Endothelial cell of umbilical vein (primary cell): ENCODE measurements around the gene HS6ST2. TPM values are rescaled to one million over a fixed set of nuclear protein-coding genes. Genes with fewer than 3 reads are reported as not detected.

Source experiments
- BruUV-seq: library from RNA; stranded (reverse); fragments of 400-500 nt; replicated peaks from 2 replicates; lab custom pipeline; 2021; lab: Mats Ljungman, UMichigan
- CTCF ChIA-PET: fragments of 300-600, 350-600 bp; sonication (Branson Sonifier 250); formaldehyde crosslinking; loops from one replicate; lab custom pipeline; 2021; ENCODE audit warnings: antibody characterized with exemption, inconsistent platforms; lab: Charles Lee
- POLR2A ChIA-PET: fragments of 300-600, 350-600 bp; sonication (Branson Sonifier 250); formaldehyde crosslinking; loops from one replicate; lab custom pipeline; 2021; ENCODE audit warnings: antibody characterized with exemption, inconsistent platforms; lab: Charles Lee
- DNase-seq: peaks from one replicate; pipeline ENCODE4 v3.0.0-alpha.2; 2011; ENCODE audit warnings: low read depth, low spot score
- FAIRE-seq: peaks from 2 replicates; lab custom pipeline; 2011; peaks lifted over from hg19 to GRCh38; lab: Jason Lieb, UNC
- H2AFZ ChIP-seq: 2 replicates; pipeline ENCODE4 v1.6.0; 2012; ENCODE audit warnings: low read depth, low read length, control low read depth, inconsistent platforms
- H3K27ac ChIP-seq: 2 replicates; pipeline ENCODE4 v1.5.1; 2011; ENCODE audit warnings: low read depth, mild to moderate bottlenecking, control low read depth, low read length, moderate library complexity; ENCODE audit not compliant: insufficient read depth
- H3K27me3 ChIP-seq, 2 experiments: 2 replicates each; pipeline versions ENCODE4 v1.6.0 to v1.6.1; 2011; ENCODE audit warnings: low read length in 2 of 2, mixed read lengths in 1 of 2; ENCODE audit not compliant: control insufficient read depth in 2 of 2, insufficient read depth in 2 of 2
- H3K36me3 ChIP-seq, 2 experiments: 2 replicates in 1 of 2; 3 replicates in 1 of 2; pipeline ENCODE4 v1.5.1; 2011; ENCODE audit warnings: low read length in 2 of 2, mild to moderate bottlenecking in 1 of 2, moderate library complexity in 1 of 2; ENCODE audit not compliant: control insufficient read depth in 2 of 2, insufficient read depth in 2 of 2; ENCODE audit errors: extremely low read depth in 1 of 2
- H3K4me1 ChIP-seq: 3 replicates; pipeline ENCODE4 v1.5.1; 2011; ENCODE audit warnings: mild to moderate bottlenecking, low read length; ENCODE audit not compliant: control insufficient read depth, insufficient read depth; ENCODE audit errors: extremely low read depth
- H3K4me2 ChIP-seq: 2 replicates; pipeline ENCODE4 v1.6.1; 2011; ENCODE audit warnings: low read length, control low read depth, mixed read lengths; ENCODE audit not compliant: insufficient read depth
- H3K4me3 ChIP-seq, 3 experiments: fragments of 200-600 bp in 1 of 3; sonication (generic), shearing (Covaris generic) in 1 of 3; replicated peaks in 1 of 3; 2 replicates each; pipeline ENCODE4 v1.5.1; 2011 to 2016; ENCODE audit warnings: control low read depth in 3 of 3, low read length in 3 of 3, mild to moderate bottlenecking in 2 of 3, inconsistent platforms in 1 of 3, low read depth in 1 of 3, moderate library complexity in 1 of 3; ENCODE audit not compliant: insufficient read depth in 1 of 3
- H3K79me2 ChIP-seq: 2 replicates; pipeline ENCODE4 v1.6.0; 2012; ENCODE audit warnings: low read length, inconsistent platforms; ENCODE audit not compliant: control insufficient read depth, insufficient read depth
- H3K9ac ChIP-seq: replicated peaks from 2 replicates; pipeline ENCODE3; 2011; ENCODE audit warnings: low read length, control low read depth; ENCODE audit not compliant: insufficient read depth; ENCODE audit errors: extremely low read depth
- H3K9me1 ChIP-seq: replicated peaks from 3 replicates; pipeline ENCODE4 v1.6.0; 2011; ENCODE audit warnings: mild to moderate bottlenecking, low read length; ENCODE audit not compliant: control insufficient read depth, insufficient read depth; ENCODE audit errors: extremely low read depth
- H3K9me3 ChIP-seq: replicated peaks from 2 replicates; pipeline ENCODE4 v1.5.1; 2012; ENCODE audit warnings: low read length, inconsistent platforms; ENCODE audit not compliant: control insufficient read depth, insufficient read depth
- H4K20me1 ChIP-seq: replicated peaks from 2 replicates; pipeline ENCODE3; 2011; ENCODE audit warnings: mild to moderate bottlenecking, low read length; ENCODE audit not compliant: control insufficient read depth, insufficient read depth; ENCODE audit errors: extremely low read depth
- CTCF ChIP-seq, 2 donors: IDR thresholded peaks; 1 replicate in 1 of 2; 2 replicates in 1 of 2; pipeline ENCODE4 v1.5.1; 2011; ENCODE audit warnings: low read length in 2 of 2, mild to moderate bottlenecking in 2 of 2, moderate library complexity in 2 of 2, control low read depth in 1 of 2, inconsistent platforms in 1 of 2, low read depth in 1 of 2; ENCODE audit not compliant: insufficient read depth in 1 of 2; ENCODE audit errors: extremely low read depth in 1 of 2
- EZH2 ChIP-seq: IDR thresholded peaks from 2 replicates; pipeline ENCODE4 v1.6.1; 2012; ENCODE audit warnings: borderline replicate concordance, low read depth, mild to moderate bottlenecking, moderate library complexity, low read length, inconsistent platforms; ENCODE audit not compliant: severe bottlenecking
- FOS ChIP-seq: IDR thresholded peaks from 2 replicates; pipeline ENCODE4 v1.6.1; 2011; ENCODE audit warnings: mild to moderate bottlenecking, low read length, moderate library complexity, borderline replicate concordance; ENCODE audit not compliant: insufficient read depth
- GATA2 ChIP-seq: IDR thresholded peaks from 2 replicates; pipeline ENCODE4 v1.7.0; 2011; ENCODE audit warnings: low read depth, mild to moderate bottlenecking, moderate library complexity, mixed read lengths, low read length; ENCODE audit not compliant: insufficient read length, insufficient read depth
- JUN ChIP-seq: IDR thresholded peaks from 2 replicates; pipeline ENCODE4 v1.6.1; 2011; ENCODE audit warnings: borderline replicate concordance, low read depth; ENCODE audit not compliant: insufficient read length, insufficient read depth
- POLR2A ChIP-seq: IDR thresholded peaks from 2 replicates; pipeline ENCODE4 v1.6.1; 2012; ENCODE audit warnings: low read depth, mild to moderate bottlenecking, control low read depth, low read length
- POLR2AphosphoS5 ChIP-seq: IDR thresholded peaks from 2 replicates; pipeline ENCODE4 v1.6.1; 2012; ENCODE audit warnings: low read depth, mild to moderate bottlenecking, control low read depth, low read length, moderate library complexity; ENCODE audit not compliant: insufficient read depth
- dilution Hi-C: fragments of 300-500 bp; cut with MboI; formaldehyde crosslinking; loops from one replicate; pipeline ENCODE4 v1.15.0; 2019; ENCODE audit warnings: low sequenced_read_pairs; ENCODE audit not compliant: extremely low pct_ligation_motif_present
- intact Hi-C: fragments of 100-400 bp; cut with micrococcal nuclease; formaldehyde crosslinking; loops from one replicate; pipeline ENCODE4 v1.10.0; 2022
- polyA plus RNA-seq, 4 experiments: library from polyadenylated mRNA; depleted of rRNA in 3 of 4; stranded (reverse) in 3 of 4; unstranded in 1 of 4; fragments of >200 nt; gene quantifications; 2 replicates each; pipeline versions ENCODE4 v1.2.1 to v1.2.3, GENCODE V29; 2011 to 2012; ENCODE audit warnings: missing spikeins in 1 of 4
- total RNA-seq: library from RNA; stranded (reverse); gene quantifications from 2 replicates; pipeline ENCODE4 v1.2.3, GENCODE V29; 2021

Gene HS6ST2
- total and polyA plus RNA-seq, 2 donors (not counting 3 experiments of a cell fraction or from before 2014, with no cell fraction given), result 0.49 to 0.84 TPM

DNA sequence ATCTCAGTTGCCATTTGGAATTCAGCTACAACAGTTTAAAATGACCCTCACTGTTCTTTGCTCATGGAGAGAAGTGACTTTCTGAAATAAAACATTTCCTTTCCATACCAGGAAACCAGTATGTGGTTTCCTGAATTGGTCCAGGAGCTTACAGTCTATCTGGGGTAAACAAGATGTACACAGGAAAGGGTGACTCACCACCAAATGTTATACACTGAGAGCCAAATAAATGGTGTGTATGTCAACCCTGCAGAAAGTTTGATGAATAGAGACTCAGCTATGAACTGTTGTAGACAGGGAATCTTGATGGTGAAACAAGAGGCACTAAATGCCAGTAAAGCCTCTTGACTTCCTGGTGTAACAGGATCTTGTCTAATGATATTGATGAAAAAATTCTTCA is 100.4 kb downstream of the HS6ST2 start:
- Histone ChIP-seq H3K9me1 (no peaks in the 10 kb centered on the region), H3K9me3 (no peaks in the 10 kb centered on the region), H3K4me2 (peak overlapping the region; percentile 82), H3K36me3 (no peaks in the 10 kb centered on the region), H3K27me3 (no peaks in the 10 kb centered on the region), H3K9ac (peak overlapping the region; percentile 9), H2AFZ (no peak overlapping the region), H3K4me3 (no peak overlapping the region), H3K27ac (peak overlapping the region; percentile 69), H3K4me1 (peaks cover 27% of the 10 kb centered on the region), H4K20me1 (no peaks in the 10 kb centered on the region), H3K79me2 (no peaks in the 10 kb centered on the region)
- peak; percentile 66 for FAIRE-seq
- POLR2A ChIA-PET, result no interaction called here
- TF ChIP-seq CTCF (IDR thresholded peaks at IDR 0.05; ENCODE audit: extremely low read depth in 1 of 2, insufficient read depth in 1 of 2, low read depth in 1 of 2, low read length in 2 of 2) (no peak), GATA2 (peak; percentile 45), JUN (peak; percentile 92), EZH2 (no peak), POLR2A (no peak), FOS (peak; percentile 72), POLR2AphosphoS5 (peak; percentile 40)
- dilution Hi-C loops (no loop called here), intact Hi-C loops (loop anchor here (1.0 kb wide), 1 partner anchor 21 kb away; no protein-coding TSS in a partner anchor)
- CTCF ChIA-PET, result no interaction called here
- no TSS peak for BruUV-seq
- peak; percentile 78 for DNase-seq
